HL-60/S4 (cell line): ENCODE results near the gene PSMD4.

Experiments
- in situ Hi-C: fragments of 300-500 bp; cut with MboI; formaldehyde crosslinking; loops from 2 replicates; pipeline ENCODE4 v1.14.3; 2022; ENCODE audit warnings: low sequenced_read_pairs

PSMD4 gene

DNA sequence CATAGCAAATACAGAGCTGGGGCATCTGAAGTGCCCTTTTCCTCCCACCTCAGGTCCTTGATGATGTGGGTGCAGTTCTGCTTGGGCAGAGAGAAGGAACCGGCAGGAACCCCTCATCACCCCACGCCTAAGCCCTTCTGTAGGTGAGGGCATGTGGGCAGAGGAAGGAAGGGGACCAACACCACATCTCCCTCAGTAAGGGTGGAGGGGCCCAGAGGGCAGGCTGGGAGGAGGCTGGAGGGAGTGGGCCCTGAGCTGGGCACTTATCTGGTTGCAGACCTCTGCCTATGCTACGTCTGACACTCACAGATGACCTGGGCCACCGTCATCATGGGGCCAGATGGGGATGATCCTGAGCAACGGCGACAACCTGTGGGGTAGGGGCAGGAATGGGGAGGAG lies 38.6 kb downstream of the PSMD4 start:
- in situ Hi-C loops = no loop called here

DNA sequence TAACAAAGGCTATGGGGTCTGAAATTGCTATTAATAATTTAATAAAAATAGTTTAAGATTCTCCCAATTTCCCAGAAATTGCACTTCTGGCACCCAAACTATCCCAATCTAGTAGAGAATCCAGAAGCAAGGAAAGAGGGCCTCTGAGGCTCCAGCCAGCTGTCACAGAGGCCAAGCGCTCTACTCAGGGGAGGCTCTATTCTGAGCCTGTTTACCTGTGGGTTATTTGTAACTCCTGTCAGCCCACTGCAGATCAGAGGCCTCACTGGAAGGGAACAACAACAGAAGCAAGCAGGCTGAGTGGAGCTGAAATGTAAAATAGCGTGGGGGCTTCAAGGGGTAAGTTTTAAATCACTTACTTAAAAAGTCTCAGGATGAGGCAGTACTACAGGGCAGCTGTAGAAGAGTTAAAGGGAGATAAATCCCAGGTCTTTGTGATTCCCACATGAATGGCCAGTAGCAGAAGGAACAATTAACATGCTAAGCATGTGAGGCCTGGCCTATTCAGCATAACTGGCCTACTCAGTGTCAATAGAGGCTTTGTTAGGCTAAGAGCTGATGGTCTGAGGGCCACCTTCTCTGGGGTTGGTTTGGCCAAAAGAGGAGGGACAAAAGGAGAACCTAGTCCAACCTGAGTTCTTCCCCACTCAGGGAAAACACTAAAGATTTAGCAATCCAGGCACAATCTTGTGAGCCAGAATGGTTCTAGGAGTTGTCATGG lies 40.4 kb downstream of the PSMD4 start:
- in situ Hi-C loops = no loop called here

DNA sequence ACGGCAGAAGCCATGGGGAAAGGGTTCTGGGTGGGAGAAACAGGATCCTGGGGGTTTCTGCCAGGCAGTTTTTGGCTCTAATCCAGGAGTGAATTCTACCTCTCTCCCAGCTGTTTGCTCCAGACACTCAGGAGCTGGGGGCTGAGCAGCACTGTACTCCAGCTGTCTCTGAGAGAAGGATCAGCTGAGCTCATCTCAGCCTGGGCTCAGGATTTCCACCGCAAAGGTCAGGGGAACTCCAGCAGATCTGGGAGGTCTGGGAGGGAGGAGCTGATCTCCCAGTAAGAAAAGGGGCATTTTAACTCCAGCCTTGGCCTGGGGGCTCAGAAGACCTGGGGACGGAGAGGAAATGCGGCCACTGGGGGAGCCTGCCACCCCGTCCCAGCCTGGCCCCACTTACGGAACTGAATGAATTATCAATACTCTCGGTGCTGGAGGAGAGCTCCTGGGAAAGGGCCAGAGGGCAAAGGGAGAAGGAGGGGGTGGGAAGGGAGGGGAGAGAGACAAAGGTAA lies 55.3 kb downstream of the PSMD4 start:
- in situ Hi-C loops = no loop called here

DNA sequence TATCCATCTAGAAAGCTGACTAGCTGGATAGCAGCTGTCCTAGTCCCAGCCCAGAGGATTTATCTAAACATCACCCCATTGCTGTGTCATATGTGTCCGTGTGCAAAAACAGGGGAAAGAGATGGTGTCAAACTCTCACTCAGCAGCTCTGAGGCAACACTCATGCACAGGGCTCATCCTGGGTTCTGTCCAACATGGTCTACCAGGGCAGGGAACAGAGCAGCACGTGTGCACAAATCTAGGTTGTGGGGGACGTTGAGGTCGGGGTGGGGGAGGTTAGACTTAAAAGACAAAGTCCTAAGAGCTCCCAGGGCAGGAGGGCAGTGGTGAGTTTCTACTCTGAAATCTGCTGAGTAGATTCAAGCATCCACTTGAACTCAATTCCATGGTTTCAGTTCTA lies 56.5 kb downstream of the PSMD4 start:
- in situ Hi-C loops = no loop called here

DNA sequence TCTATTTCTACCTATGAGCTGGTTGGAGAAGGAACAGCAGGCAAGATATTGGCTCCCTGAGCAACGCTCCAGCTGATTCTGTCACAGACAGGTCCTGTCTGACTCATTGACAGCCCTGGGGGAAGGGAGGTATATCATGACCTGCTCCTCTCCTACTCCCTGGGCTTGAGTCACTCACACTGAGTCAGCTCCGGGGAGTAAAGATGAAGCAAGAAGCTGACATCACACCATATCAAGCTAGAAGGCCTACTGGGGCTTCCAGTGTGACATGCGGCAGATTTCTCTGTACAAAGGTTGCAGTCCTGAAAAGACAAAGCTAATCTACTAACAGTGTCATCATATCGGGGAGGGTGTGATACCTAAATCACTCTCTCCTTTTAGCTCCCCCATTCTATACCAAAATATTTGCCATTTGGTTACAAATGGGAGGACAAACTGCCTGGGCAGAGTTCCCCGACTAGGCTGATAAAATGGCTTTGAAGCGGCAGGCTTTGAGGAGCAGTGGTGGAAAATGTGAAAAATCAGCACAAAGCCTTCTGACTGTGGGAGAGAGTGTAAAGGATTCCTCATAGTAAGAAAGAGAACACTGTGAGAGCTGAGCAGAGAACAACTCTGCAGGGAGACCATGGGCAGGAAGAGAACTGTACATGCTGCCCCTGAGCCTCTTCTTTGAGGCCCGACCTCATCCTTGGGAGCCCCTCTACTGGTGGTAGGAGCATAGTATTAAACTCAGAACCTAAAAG lies 57.2 kb downstream of the PSMD4 start:
- in situ Hi-C loops = no loop called here

DNA sequence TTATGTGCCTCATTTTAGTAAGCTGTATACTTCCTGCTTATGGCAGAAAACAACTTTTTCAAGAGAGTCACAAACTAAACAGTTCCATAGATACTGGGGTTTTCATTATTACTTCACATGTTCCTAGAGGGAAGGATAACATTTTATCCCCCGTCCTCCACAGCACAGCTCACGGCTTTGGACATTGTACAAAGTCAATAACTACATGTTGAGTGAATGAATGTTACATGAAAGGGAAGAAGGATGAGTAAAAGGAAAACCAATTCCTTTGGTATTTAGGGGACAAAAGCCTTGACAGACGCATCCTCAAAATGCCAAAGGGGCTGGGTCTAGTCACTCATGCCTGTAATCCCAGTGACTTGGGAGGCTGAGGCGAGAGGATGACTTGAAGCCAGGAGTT lies 57.9 kb downstream of the PSMD4 start:
- in situ Hi-C loops = no loop called here

DNA sequence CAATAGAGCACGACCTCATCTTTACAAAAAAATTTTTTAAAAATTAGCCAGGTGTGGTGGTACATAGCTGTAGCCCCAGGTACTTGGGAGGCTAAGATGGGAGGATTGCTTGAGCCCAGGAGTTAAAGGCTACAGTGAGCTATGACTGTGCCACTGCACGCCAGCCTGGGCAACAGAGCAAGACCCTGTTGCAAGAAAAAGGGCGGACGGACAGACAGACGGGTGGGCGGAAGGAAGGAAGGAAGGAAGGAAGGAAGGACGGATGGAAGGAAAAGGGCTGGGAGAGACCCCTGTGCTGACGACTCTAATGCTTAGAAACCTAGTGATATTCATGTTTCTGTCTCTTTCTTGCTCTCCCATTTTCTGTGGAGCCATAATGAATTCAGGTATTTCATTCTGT lies 58.3 kb downstream of the PSMD4 start:
- in situ Hi-C loops = no loop called here

DNA sequence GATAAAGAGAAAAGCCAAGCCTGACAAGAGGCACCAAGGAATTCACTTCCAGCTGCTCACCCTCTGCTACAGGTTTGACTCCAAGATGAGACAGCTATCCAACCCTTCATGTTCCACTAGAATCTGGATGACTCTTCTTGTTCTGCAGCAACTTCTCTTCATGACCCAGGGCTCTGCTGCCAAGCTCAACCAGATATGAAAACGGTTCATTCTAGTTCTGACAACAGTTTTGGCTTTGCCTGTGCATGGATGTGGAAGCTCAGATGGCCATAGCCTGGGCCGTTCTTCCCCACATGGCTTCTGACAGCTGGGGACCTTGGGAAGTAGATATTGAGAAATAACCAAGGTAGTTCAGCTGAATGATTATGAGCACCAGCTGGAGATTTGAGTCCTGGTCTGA lies 59.0 kb downstream of the PSMD4 start:
- in situ Hi-C loops = no loop called here

DNA sequence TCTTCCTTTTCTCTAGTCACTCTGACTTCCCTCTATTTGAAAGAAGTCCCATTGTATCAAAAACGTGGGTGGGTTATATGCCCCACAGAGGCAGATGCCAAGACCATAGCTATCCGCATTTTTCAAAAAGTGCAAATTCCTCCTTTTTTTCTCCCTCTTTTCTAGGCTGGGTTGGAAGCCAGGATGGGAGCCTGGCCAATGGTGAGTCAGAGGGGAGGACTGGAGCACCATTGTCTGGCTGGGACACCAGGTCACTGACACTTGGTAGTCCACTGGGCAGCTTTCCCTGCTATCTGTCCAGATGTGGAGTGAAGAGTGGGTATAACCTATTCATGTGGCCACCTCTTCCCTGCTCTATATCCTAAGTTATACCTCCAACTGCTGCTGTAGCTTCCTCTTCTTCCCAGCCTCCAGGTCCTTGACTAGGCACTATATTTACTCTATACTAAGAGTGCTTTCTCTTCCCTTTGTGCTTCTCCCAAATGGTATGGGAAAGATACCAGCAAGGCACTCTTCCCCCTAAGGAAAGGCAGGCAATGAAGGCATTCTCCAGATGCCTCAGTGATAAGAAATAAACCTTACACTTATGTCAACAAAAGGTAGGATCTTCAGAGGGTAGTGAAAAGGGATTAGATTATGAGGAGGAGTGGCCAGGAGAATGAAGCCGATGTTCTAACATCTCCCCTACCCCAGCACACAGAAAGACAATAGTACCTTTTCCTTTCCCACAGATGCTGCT lies 59.8 kb downstream of the PSMD4 start:
- in situ Hi-C loops = no loop called here

DNA sequence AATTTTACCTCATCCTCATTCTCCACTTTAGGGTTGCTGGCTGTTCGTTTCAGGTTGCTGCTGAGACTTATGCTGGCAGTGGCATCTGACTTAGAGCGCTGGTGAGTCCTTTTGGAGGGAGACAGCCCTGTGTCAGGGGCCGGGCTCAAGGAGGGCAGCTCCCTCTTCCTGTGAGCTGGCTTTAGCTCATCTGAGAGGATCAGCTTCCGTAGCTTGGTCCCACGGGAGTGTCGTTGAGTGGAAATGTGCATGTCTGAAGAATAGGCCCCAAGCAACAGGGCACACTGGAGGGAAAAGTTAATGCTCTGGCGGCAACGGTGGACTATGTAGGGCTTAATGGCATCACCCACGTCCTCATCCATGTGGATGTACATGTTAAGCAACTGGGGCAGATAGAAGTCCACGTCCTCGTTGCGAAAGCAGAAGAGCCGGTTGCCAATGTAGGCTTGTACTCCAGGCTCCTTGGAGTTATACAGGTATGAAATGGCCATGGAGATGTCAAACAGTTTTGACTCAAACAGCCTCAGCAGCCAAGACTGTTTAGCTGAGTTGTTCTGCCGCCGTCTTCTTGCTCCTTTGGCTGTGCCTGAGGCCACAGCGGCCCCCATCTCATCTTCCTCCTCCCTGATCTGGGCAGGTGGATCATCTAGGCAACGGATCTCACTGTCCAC lies 61.2 kb downstream of the PSMD4 start:
- in situ Hi-C loops = no loop called here
